Hematopoietic multipotent progenitor cell (in vitro differentiated cells): ENCODE data around the gene OBP2A. TPM values are rescaled to one million over a fixed set of nuclear protein-coding genes. Genes with fewer than 3 reads are reported as not detected.
"Not testable (repeated sequence)": the region's sequence is repeated elsewhere in the genome, so short reads cannot be mapped to it uniquely, and the experiment has no call there.

Experiments
- DNase-seq, 3 donors: peaks; one replicate each; pipeline ENCODE4 v3.0.0-alpha.2; 2011 to 2015; ENCODE audit warnings: low read depth in 2 of 3, low spot score in 2 of 3
- total RNA-seq: library from RNA; depleted of rRNA; stranded (reverse); fragments of >200 nt; gene quantifications from one replicate; pipeline ENCODE4 v1.2.3, GENCODE V29; 2012

The OBP2A gene
- not detected for total RNA-seq

GRCh38 chr9:135545646-135546176 is at the start of gene OBP2A:
OBP2A (plus strand) TSS chr9:135546126; CDS start chr9:135546181, 55 bp downstream.
- DNase-seq = not testable (repeated sequence)

- DNase-seq = no peak
Observed at GRCh38 chr9:135498381-135499126, 47.4 kb upstream of the OBP2A start.

GRCh38 chr9:135499326-135500070 is 46.4 kb upstream of the OBP2A start:
- peak; percentile 73 to 86 (median 80) for DNase-seq

- peak in 1 of 3 donors; percentile 26 for DNase-seq
Observed at GRCh38 chr9:135500071-135500524, 45.8 kb upstream of the OBP2A start.

GRCh38 chr9:135500525-135501260 is 45.2 kb upstream of the OBP2A start, which contains the start of gene MRPS2:
MRPS2 (plus strand) TSS chr9:135500682; CDS start chr9:135500711, 29 bp downstream.
- DNase-seq = peak; percentile 71 to 88 (median 84)

- no peak for DNase-seq
Observed at GRCh38 chr9:135501261-135502167, 44.4 kb upstream of the OBP2A start.

- DNase-seq = no peak
Observed at GRCh38 chr9:135502168-135502872, 43.6 kb upstream of the OBP2A start.

- DNase-seq = no peak
Observed at GRCh38 chr9:135502873-135503321, 43.0 kb upstream of the OBP2A start.

- no peak for DNase-seq
Observed at GRCh38 chr9:135503371-135504261, 42.3 kb upstream of the OBP2A start.

GRCh38 chr9:135504262-135505243 is 41.4 kb upstream of the OBP2A start:
- peak in 2 of 3 donors; percentile 51 to 67 for DNase-seq

GRCh38 chr9:135505406-135506187 is 40.3 kb upstream of the OBP2A start:
- no peak for DNase-seq

- DNase-seq = no peak
Observed at GRCh38 chr9:135506327-135507103, 39.4 kb upstream of the OBP2A start.

GRCh38 chr9:135507104-135508035 is 38.6 kb upstream of the OBP2A start:
- DNase-seq = no peak

GRCh38 chr9:135508211-135508820 is 37.6 kb upstream of the OBP2A start:
- DNase-seq = no peak
